GM23338 (cell line): ENCODE results near the gene PSMC4. TPM values are rescaled to one million over a fixed set of nuclear protein-coding genes. Genes with fewer than 3 reads are reported as not detected.

Experiments used
- ATAC-seq: fragments of 200-7000 bp; cut with Tn5 transposase; 3 replicates; pipeline ENCODE4 v1.9.1; 2020
- DNase-seq: peaks from one replicate; pipeline ENCODE4 v3.0.0-alpha.2; 2015; ENCODE audit warnings: low spot score
- H2AFZ ChIP-seq: fragments of 200-600 bp; sonication (generic); 2 replicates; pipeline ENCODE4 v1.8.0; 2016; ENCODE audit warnings: antibody characterized with exemption, mild to moderate bottlenecking, moderate library complexity
- H3F3A ChIP-seq: fragments of 200-600 bp; sonication (generic); replicated peaks from 2 replicates; pipeline ENCODE4 v1.8.0; 2017; ENCODE audit warnings: antibody characterized with exemption, mixed run types, low read depth
- H3K27ac ChIP-seq: fragments of 200-600 bp; sonication (generic); 2 replicates; pipeline ENCODE4 v1.6.1; 2016; ENCODE audit warnings: low read depth
- H3K27me3 ChIP-seq: fragments of 200-600 bp; sonication (generic); 2 replicates; pipeline ENCODE4 v1.8.0; 2016; ENCODE audit warnings: mild to moderate bottlenecking, mixed run types, moderate library complexity; ENCODE audit not compliant: insufficient read depth
- H3K36me3 ChIP-seq: fragments of 200-600 bp; sonication (generic); 2 replicates; pipeline ENCODE4 v1.8.0; 2016; ENCODE audit warnings: mild to moderate bottlenecking; ENCODE audit not compliant: insufficient read depth
- H3K4me1 ChIP-seq: fragments of 200-600 bp; sonication (generic); 2 replicates; pipeline ENCODE4 v1.8.0; 2016; ENCODE audit warnings: mild to moderate bottlenecking, moderate library complexity; ENCODE audit not compliant: insufficient read depth
- H3K4me2 ChIP-seq: fragments of 200-600 bp; sonication (generic); 2 replicates; pipeline ENCODE4 v1.7.1; 2017; ENCODE audit warnings: mixed run types
- H3K4me3 ChIP-seq: fragments of 200-600 bp; sonication (generic); 2 replicates; pipeline ENCODE4 v1.6.1; 2016; ENCODE audit warnings: mixed run types
- H3K79me2 ChIP-seq: fragments of 200-600 bp; sonication (generic); replicated peaks from 2 replicates; pipeline ENCODE4 v1.8.0; 2017; ENCODE audit warnings: mild to moderate bottlenecking; ENCODE audit not compliant: insufficient read depth
- H3K9me2 ChIP-seq: fragments of 200-600 bp; sonication (generic); 2 replicates; pipeline ENCODE4 v1.8.0; 2017; ENCODE audit not compliant: insufficient read depth
- H4K20me1 ChIP-seq: fragments of 200-600 bp; sonication (generic); replicated peaks from 2 replicates; pipeline ENCODE4 v1.8.0; 2017; ENCODE audit warnings: mild to moderate bottlenecking; ENCODE audit not compliant: insufficient read depth
- H3K27ac Mint-ChIP-seq: 2 replicates; pipeline ENCODE4 v1.8.0; 2020; ENCODE audit warnings: inconsistent platforms, mild to moderate bottlenecking, moderate library complexity, mixed read lengths
- H3K27me3 Mint-ChIP-seq: 3 replicates; pipeline ENCODE4 v1.8.0; 2022; ENCODE audit warnings: low read depth, mild to moderate bottlenecking, moderate library complexity, mixed read lengths, inconsistent platforms; ENCODE audit not compliant: insufficient read depth, poor library complexity
- H3K36me3 Mint-ChIP-seq: 3 replicates; pipeline ENCODE4 v1.8.0; 2021; ENCODE audit warnings: low read depth, mild to moderate bottlenecking, inconsistent platforms, moderate library complexity, mixed read lengths
- H3K4me1 Mint-ChIP-seq: 3 replicates; pipeline ENCODE4 v1.8.0; 2020; ENCODE audit warnings: mild to moderate bottlenecking, inconsistent platforms, mixed read lengths
- H3K4me3 Mint-ChIP-seq: 3 replicates; pipeline ENCODE4 v1.8.0; 2021; ENCODE audit warnings: moderate library complexity, mild to moderate bottlenecking, inconsistent platforms, mixed read lengths
- H3K9me3 Mint-ChIP-seq: 3 replicates; pipeline ENCODE4 v1.8.0; 2020; ENCODE audit warnings: moderate library complexity, mild to moderate bottlenecking, inconsistent platforms, mixed read lengths
- CREB1 ChIP-seq: fragments of 250-450 bp; sonication (Bioruptor Pico); IDR thresholded peaks from 2 replicates; pipeline ENCODE4 v1.5.0; 2020; ENCODE audit warnings: low read depth, mild to moderate bottlenecking, moderate library complexity
- ETS1 ChIP-seq: IDR thresholded peaks from 2 replicates; pipeline ENCODE4 v1.6.1; 2016; ENCODE audit warnings: antibody characterized with exemption
- JUNB ChIP-seq: IDR thresholded peaks from one replicate; pipeline ENCODE4 v1.6.1; 2016; ENCODE audit warnings: antibody characterized with exemption; ENCODE audit not compliant: unreplicated experiment
- NANOG ChIP-seq: IDR thresholded peaks from 2 replicates; pipeline ENCODE4 v1.6.1; 2016; ENCODE audit warnings: antibody characterized with exemption, borderline replicate concordance
- STAT1 ChIP-seq: IDR thresholded peaks from one replicate; pipeline ENCODE4 v1.6.1; 2016; ENCODE audit warnings: antibody characterized with exemption; ENCODE audit not compliant: unreplicated experiment
- ZNF114 ChIP-seq: fragments of 250-450 bp; sonication (Bioruptor Pico); IDR thresholded peaks from 2 replicates; pipeline ENCODE4 v1.5.0; 2020; ENCODE audit warnings: mild to moderate bottlenecking, moderate library complexity
- ZNF462 ChIP-seq: fragments of 250-450 bp; sonication (Bioruptor Pico); IDR thresholded peaks from 2 replicates; pipeline ENCODE4 v1.5.0; 2020; ENCODE audit warnings: mild to moderate bottlenecking, moderate library complexity
- polyA plus RNA-seq: library from polyadenylated mRNA; unstranded; fragments of >200 nt; fragmentation: Nextera tagmentation; extraction: Ambion mirVana; gene quantifications from 2 replicates; pipeline ENCODE4 v1.2.1, GENCODE V29; 2016
- total RNA-seq: library from RNA; depleted of rRNA; stranded (reverse); fragments of >200 nt; shearing (Covaris generic); gene quantifications from 2 replicates; pipeline ENCODE4 v1.2.3, GENCODE V29; 2014
- TF ChIP-seq, protein P1 (sequence below): IDR thresholded peaks from one replicate; pipeline ENCODE4 v1.6.1; 2018; ENCODE audit warnings: antibody characterized with exemption; ENCODE audit not compliant: unreplicated experiment

PSMC4 gene
- total and polyA plus RNA-seq, 2 experiments from 2014 or later = 135 to 147 TPM

DNA sequence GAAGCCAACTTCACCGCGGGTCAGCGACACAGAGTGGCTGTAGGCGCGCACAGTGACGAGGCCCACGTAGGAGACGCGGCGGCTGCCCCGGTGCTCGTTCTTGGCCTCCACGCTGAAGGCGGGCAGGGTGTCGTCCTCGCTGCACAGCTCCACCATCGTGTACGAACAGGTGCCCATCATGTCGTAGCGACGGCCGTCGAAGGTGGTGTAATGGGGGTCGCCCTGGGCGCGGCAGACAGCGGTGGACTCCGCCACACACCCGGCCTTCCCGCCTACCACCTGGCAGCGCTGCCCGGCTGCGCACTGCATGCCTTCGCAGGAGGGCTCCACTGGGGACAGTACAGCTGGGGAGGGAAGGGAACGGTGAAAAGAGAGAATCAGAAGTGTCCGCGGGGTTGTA is 46.6 kb upstream of the PSMC4 start:
- no peak overlapping the region for H3K4me2 ChIP-seq
- no peaks in the 10 kb centered on the region for H3F3A ChIP-seq
- H3K4me3 Mint-ChIP-seq = no peak overlapping the region
- no peak overlapping the region for H3K27ac Mint-ChIP-seq
- H3K4me1 ChIP-seq = no peaks in the 10 kb centered on the region
- no peaks in the 10 kb centered on the region for H3K27me3 ChIP-seq
- TF ChIP-seq ZNF462 (CRISPR knock-in tag) = no peak
- no peak for TF ChIP-seq CREB1 (CRISPR knock-in tag)
- TF ChIP-seq JUNB = no peak
- TF ChIP-seq STAT1 = no peak
- no peak for TF ChIP-seq ETS1
- TF ChIP-seq, protein P1, sequence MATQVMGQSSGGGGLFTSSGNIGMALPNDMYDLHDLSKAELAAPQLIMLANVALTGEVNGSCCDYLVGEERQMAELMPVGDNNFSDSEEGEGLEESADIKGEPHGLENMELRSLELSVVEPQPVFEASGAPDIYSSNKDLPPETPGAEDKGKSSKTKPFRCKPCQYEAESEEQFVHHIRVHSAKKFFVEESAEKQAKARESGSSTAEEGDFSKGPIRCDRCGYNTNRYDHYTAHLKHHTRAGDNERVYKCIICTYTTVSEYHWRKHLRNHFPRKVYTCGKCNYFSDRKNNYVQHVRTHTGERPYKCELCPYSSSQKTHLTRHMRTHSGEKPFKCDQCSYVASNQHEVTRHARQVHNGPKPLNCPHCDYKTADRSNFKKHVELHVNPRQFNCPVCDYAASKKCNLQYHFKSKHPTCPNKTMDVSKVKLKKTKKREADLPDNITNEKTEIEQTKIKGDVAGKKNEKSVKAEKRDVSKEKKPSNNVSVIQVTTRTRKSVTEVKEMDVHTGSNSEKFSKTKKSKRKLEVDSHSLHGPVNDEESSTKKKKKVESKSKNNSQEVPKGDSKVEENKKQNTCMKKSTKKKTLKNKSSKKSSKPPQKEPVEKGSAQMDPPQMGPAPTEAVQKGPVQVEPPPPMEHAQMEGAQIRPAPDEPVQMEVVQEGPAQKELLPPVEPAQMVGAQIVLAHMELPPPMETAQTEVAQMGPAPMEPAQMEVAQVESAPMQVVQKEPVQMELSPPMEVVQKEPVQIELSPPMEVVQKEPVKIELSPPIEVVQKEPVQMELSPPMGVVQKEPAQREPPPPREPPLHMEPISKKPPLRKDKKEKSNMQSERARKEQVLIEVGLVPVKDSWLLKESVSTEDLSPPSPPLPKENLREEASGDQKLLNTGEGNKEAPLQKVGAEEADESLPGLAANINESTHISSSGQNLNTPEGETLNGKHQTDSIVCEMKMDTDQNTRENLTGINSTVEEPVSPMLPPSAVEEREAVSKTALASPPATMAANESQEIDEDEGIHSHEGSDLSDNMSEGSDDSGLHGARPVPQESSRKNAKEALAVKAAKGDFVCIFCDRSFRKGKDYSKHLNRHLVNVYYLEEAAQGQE = no peak
- no peak for TF ChIP-seq NANOG
- TF ChIP-seq ZNF114 (CRISPR knock-in tag) = no peak
- H3K36me3 ChIP-seq = no peaks in the 10 kb centered on the region
- DNase-seq (peak; percentile 13), ATAC-seq (no peak)
- H2AFZ ChIP-seq = no peak overlapping the region
- H3K79me2 ChIP-seq = no peaks in the 10 kb centered on the region
- no peaks in the 10 kb centered on the region for H3K36me3 Mint-ChIP-seq
- H3K9me2 ChIP-seq = no peaks in the 10 kb centered on the region
- no peaks in the 10 kb centered on the region for H4K20me1 ChIP-seq
- peaks cover 3% of the 10 kb centered on the region; the same call in 1 of the 3 replicates for H3K4me1 Mint-ChIP-seq
- no peak overlapping the region for H3K4me3 ChIP-seq
- H3K27ac ChIP-seq = no peak overlapping the region
- no peaks in the 10 kb centered on the region for H3K9me3 Mint-ChIP-seq
- H3K27me3 Mint-ChIP-seq = peaks cover 8% of the 10 kb centered on the region
